SU-DHL-6 (cell line): ENCODE measurements around the gene CLCN7.

ENCODE experiments used
- EZH2phosphoT487 ChIP-seq: fragments of 200-600 bp; sonication (generic), shearing (Covaris generic); conservative IDR thresholded peaks from 2 replicates; pipeline ENCODE4 v1.6.1; 2018; ENCODE audit warnings: mild to moderate bottlenecking, antibody characterized with exemption, low read length, moderate library complexity, mixed read lengths
- TF ChIP-seq, protein P1 (sequence below): fragments of 200-600 bp; sonication (generic); IDR thresholded peaks from one replicate; pipeline ENCODE4 v1.5.1; 2017; ENCODE audit warnings: antibody characterized with exemption, mild to moderate bottlenecking, low read length, moderate library complexity; ENCODE audit not compliant: insufficient read depth, poor library complexity, severe bottlenecking

DNA sequence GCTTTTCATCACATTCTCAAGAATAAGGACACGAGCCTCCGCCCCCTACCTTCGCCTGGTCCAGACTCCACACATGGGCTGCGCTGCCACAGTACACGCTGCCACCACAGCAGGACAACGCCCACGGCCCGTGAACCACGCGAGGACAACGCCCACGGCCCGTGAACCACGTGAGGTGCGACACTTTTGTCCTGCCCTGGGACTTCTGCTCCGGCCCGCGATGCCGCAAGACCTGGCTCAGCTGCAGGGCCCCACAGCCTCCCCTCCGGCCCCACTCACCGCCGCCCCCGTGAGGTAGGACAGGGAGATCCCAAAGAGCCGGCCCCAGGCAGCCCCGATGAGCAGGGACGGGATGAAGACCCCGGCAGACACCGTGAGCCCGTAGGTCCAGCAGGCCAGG, 24.6 kb downstream of the CLCN7 start:
- TF ChIP-seq, protein P1, sequence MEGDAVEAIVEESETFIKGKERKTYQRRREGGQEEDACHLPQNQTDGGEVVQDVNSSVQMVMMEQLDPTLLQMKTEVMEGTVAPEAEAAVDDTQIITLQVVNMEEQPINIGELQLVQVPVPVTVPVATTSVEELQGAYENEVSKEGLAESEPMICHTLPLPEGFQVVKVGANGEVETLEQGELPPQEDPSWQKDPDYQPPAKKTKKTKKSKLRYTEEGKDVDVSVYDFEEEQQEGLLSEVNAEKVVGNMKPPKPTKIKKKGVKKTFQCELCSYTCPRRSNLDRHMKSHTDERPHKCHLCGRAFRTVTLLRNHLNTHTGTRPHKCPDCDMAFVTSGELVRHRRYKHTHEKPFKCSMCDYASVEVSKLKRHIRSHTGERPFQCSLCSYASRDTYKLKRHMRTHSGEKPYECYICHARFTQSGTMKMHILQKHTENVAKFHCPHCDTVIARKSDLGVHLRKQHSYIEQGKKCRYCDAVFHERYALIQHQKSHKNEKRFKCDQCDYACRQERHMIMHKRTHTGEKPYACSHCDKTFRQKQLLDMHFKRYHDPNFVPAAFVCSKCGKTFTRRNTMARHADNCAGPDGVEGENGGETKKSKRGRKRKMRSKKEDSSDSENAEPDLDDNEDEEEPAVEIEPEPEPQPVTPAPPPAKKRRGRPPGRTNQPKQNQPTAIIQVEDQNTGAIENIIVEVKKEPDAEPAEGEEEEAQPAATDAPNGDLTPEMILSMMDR = no peak
- TF ChIP-seq EZH2phosphoT487 = no peak
